ENCODE measurements around the gene ZNF846.
"Not testable (repeated sequence)": the region's sequence is repeated elsewhere in the genome, so short reads cannot be mapped to it uniquely, and the experiment has no call there.

ZNF846 gene
- 34.5 to 36.8 reads per million in 2 donors for total RNA-seq

- peak; percentile 76 for DNase-seq
Measured at GRCh38 chr19:9768175-9769112, at the start of gene ZNF846. Gene ZNF846 (minus strand): TSS chr19:9768738. CDS start chr19:9764950, 3,788 bp downstream.

- DNase-seq: no peak
Measured at GRCh38 chr19:9818175-9818733, 49.7 kb upstream of the ZNF846 start.

- no peak for DNase-seq
Measured at GRCh38 chr19:9811139-9811538, 42.6 kb upstream of the ZNF846 start.

GRCh38 chr19:9808855-9809824, 40.6 kb upstream of the ZNF846 start:
- no peak for DNase-seq

GRCh38 chr19:9806803-9807202, 38.3 kb upstream of the ZNF846 start:
- DNase-seq: no peak

- no peak for DNase-seq
Measured at GRCh38 chr19:9801976-9802375, 33.4 kb upstream of the ZNF846 start.

GRCh38 chr19:9799162-9799561, 30.6 kb upstream of the ZNF846 start:
- DNase-seq: no peak

GRCh38 chr19:9797871-9798270, 29.3 kb upstream of the ZNF846 start:
- no peak for DNase-seq

GRCh38 chr19:9796113-9796773, 27.7 kb upstream of the ZNF846 start:
- DNase-seq: no peak

- DNase-seq: peak; percentile 54
Measured at GRCh38 chr19:9793071-9793591, 24.6 kb upstream of the ZNF846 start.

GRCh38 chr19:9792206-9793070, 23.9 kb upstream of the ZNF846 start:
- DNase-seq: peak; percentile 73

GRCh38 chr19:9791552-9792205, 23.1 kb upstream of the ZNF846 start:
- peak; percentile 88 for DNase-seq

GRCh38 chr19:9791073-9791367, 22.5 kb upstream of the ZNF846 start:
- not testable (repeated sequence) for DNase-seq

GRCh38 chr19:9789579-9789978, 21.0 kb upstream of the ZNF846 start:
- not testable (repeated sequence) for DNase-seq

GRCh38 chr19:9789066-9789465, 20.5 kb upstream of the ZNF846 start:
- no peak for DNase-seq

- DNase-seq: not testable (repeated sequence)
Measured at GRCh38 chr19:9788604-9789003, 20.1 kb upstream of the ZNF846 start.

- no peak for DNase-seq
Measured at GRCh38 chr19:9786819-9787218, 18.3 kb upstream of the ZNF846 start.

GRCh38 chr19:9786342-9786741, 17.8 kb upstream of the ZNF846 start:
- DNase-seq: no peak

GRCh38 chr19:9785367-9786331, 17.1 kb upstream of the ZNF846 start:
- peak; percentile 81 for DNase-seq

- not testable (repeated sequence) for DNase-seq
Measured at GRCh38 chr19:9784163-9784496, 15.6 kb upstream of the ZNF846 start.
